MCF 10A (cell line): ENCODE data around the gene SMIM1. TPM values are rescaled to one million over a fixed set of nuclear protein-coding genes. Genes with fewer than 3 reads are reported as not detected.
A peak's percentile ranks its signal among the peaks of the same experiment; 100 is the strongest.
"Not testable (repeated sequence)": the region's sequence is repeated elsewhere in the genome, so short reads cannot be mapped to it uniquely, and the experiment has no call there.

Source experiments
- Bru-seq: library from RNA; stranded (reverse); fragments of 400-500 nt; gene quantifications from one replicate; lab custom pipeline; 2021; lab: Mats Ljungman, UMichigan
- BruChase-seq, 2 experiments: library from RNA; stranded (reverse); fragments of 400-500 nt; gene quantifications; one replicate each; lab custom pipeline; 2021; lab: Mats Ljungman, UMichigan
- BruUV-seq: library from RNA; stranded (reverse); fragments of 400-500 nt; replicated peaks from 2 replicates; lab custom pipeline; 2021; lab: Mats Ljungman, UMichigan
- CTCF ChIA-PET: fragments of 300-600 bp; sonication (Branson Sonifier 250); formaldehyde crosslinking; extraction: SDS; loops from one replicate; lab custom pipeline; 2021; ENCODE audit warnings: antibody characterized with exemption, inconsistent platforms; lab: Yijun Ruan, JAX
- POLR2A ChIA-PET: fragments of 300-600, 350-650 bp; sonication (Branson Sonifier 250); formaldehyde crosslinking; extraction: SDS; loops from one replicate; lab custom pipeline; 2020; ENCODE audit warnings: antibody characterized with exemption, inconsistent platforms; lab: Yijun Ruan, JAX
- DNase-seq: peaks from one replicate; pipeline ENCODE4 v3.0.0-alpha.2; 2018; ENCODE audit not compliant: unreplicated experiment
- H3K27ac Mint-ChIP-seq: one replicate; pipeline ENCODE4 v1.8.0; 2022; ENCODE audit warnings: mild to moderate bottlenecking, low read depth, mixed read lengths; ENCODE audit not compliant: unreplicated experiment
- H3K27me3 Mint-ChIP-seq: one replicate; pipeline ENCODE4 v1.8.0; 2022; ENCODE audit warnings: mixed read lengths; ENCODE audit not compliant: insufficient read depth, unreplicated experiment
- H3K36me3 Mint-ChIP-seq: one replicate; pipeline ENCODE4 v1.8.0; 2022; ENCODE audit warnings: mild to moderate bottlenecking, moderate library complexity, mixed read lengths; ENCODE audit not compliant: insufficient read depth, unreplicated experiment
- H3K4me1 Mint-ChIP-seq: one replicate; pipeline ENCODE4 v1.8.0; 2022; ENCODE audit warnings: mixed read lengths; ENCODE audit not compliant: insufficient read depth, unreplicated experiment
- H3K4me3 Mint-ChIP-seq: one replicate; pipeline ENCODE4 v1.8.0; 2022; ENCODE audit warnings: mild to moderate bottlenecking, moderate library complexity, mixed read lengths; ENCODE audit not compliant: unreplicated experiment
- H3K9me3 Mint-ChIP-seq: one replicate; pipeline ENCODE4 v1.8.0; 2022; ENCODE audit warnings: mixed read lengths; ENCODE audit not compliant: unreplicated experiment
- intact Hi-C: fragments of 100-400 bp; cut with micrococcal nuclease; formaldehyde crosslinking; loops from 2 replicates; pipeline ENCODE4 v1.14.1; 2022
- long read RNA-seq: library from polyadenylated mRNA; stranded (forward); transcript quantifications from one replicate; pipeline ENCODE4 v2.0.0, GENCODE V29; 2022
- total RNA-seq: library from RNA; stranded (reverse); gene quantifications from 2 replicates; pipeline ENCODE4 v1.2.3, GENCODE V29; 2022
- TF ChIP-seq, protein P1 (sequence below): fragments of 200-600 bp; IDR thresholded peaks from one replicate; pipeline ENCODE4 v1.8.0; 2022; ENCODE audit warnings: antibody characterized with exemption, mild to moderate bottlenecking; ENCODE audit not compliant: unreplicated experiment

The SMIM1 gene, protein sequence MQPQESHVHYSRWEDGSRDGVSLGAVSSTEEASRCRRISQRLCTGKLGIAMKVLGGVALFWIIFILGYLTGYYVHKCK
- total RNA-seq, result 1.2 TPM in 1 of 2 replicates, not detected in the other
- percentile 15 among the genes with signal in this experiment for Bru-seq, nascent RNA
- percentile 11 among the genes with signal in this experiment for BruChase-seq, experiment 1, labeled RNA remaining after a 6-hour chase
- percentile 19 among the genes with signal in this experiment for BruChase-seq, experiment 2, labeled RNA remaining after a 2-hour chase
- long read RNA-seq, partial matches to known transcripts, result 1 of 1 reads
- long read RNA-seq, other reads (novel, unspliced or antisense), result 0 of 1 reads

DNA sequence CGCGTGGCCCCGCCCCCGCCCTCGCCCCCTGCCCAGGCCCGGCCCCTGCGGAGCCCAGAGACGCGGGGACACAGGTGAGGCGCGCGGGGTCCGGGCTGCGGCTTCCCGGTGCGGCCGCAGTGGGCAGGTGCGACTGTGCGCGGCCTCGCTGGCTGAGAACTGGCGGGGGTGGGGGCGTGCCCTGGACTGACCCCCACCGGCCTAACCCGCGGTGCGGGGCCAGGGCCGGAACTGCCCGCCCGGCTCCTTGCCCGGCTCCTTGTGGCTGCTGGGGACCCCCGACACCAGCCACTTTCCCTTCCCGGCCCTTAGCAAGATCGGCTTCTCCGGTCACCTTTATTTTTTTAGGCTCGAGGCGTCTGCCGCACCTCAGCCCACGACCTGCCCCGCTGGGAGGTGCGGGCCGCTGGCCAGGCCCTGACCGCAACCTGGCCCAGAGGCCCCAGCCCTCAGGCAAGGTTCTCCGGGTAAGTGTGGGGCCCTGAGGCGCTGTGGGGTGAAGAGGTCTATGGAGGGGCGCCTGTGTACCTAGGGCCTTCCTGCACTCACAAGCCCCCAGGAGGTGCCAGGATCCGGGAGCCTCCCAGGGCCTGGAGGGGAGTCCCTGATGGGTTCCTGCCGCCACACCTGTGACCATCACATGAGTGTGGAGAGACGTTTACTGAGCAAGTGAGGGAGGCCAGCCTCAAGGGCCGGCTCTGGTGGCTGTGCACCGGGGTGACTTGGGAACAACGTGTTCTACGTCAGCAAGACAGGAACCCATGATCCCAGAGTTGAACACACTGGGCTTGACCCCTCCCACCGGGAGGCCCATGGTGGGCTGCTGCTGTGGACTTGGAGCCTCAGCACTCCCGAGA is at the start of gene SMIM1:
Gene SMIM1, plus strand, starts transcription at position 35 of the 857 bp plus-strand sequence. CDS start 2,625 bp downstream, outside the sequence.
- H3K27ac Mint-ChIP-seq, result no peak within 1 kb of the TSS
- CTCF ChIA-PET, result no interaction called here

DNA sequence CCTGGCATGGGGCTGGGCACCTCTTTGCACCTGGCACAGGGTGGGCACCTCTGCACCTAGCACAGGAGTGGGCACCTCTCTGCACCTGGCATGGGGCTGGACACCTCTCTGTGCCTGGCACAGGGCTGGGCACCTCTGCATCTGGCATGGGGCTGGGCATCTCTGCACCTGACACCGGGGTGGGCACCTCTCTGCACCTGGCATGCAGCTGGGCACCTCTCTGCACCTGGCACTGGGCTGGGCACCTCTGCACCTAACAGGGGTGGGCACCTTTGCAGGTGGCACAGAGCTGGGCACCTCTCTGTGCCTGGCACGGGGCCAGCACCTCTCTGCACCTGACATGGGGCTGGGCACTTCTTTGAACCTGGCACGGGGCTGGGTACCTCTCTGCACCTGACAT is 49.7 kb upstream of the SMIM1 start:
- DNase-seq, result no peak
- Mint-ChIP-seq H3K36me3 (peaks cover 6% of the 10 kb centered on the region), H3K4me1 (peaks cover 5% of the 10 kb centered on the region), H3K9me3 (no peaks in the 10 kb centered on the region), H3K27me3 (no peaks in the 10 kb centered on the region), H3K27ac (no peak overlapping the region), H3K4me3 (no peak overlapping the region)
- intact Hi-C loops, result no loop called here
- BruUV-seq, result no TSS peak
- POLR2A ChIA-PET, result no interaction called here
- TF ChIP-seq, protein P1, sequence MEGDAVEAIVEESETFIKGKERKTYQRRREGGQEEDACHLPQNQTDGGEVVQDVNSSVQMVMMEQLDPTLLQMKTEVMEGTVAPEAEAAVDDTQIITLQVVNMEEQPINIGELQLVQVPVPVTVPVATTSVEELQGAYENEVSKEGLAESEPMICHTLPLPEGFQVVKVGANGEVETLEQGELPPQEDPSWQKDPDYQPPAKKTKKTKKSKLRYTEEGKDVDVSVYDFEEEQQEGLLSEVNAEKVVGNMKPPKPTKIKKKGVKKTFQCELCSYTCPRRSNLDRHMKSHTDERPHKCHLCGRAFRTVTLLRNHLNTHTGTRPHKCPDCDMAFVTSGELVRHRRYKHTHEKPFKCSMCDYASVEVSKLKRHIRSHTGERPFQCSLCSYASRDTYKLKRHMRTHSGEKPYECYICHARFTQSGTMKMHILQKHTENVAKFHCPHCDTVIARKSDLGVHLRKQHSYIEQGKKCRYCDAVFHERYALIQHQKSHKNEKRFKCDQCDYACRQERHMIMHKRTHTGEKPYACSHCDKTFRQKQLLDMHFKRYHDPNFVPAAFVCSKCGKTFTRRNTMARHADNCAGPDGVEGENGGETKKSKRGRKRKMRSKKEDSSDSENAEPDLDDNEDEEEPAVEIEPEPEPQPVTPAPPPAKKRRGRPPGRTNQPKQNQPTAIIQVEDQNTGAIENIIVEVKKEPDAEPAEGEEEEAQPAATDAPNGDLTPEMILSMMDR, result no peak
- CTCF ChIA-PET, result interaction anchor here (0.6 to 2.2 kb wide), 3 partner anchors 27 to 232 kb away, joined by 5 to 18 read pairs (median 12); no protein-coding TSS in a partner anchor

More for the DNA sequence above, at the start of gene SMIM1:
- POLR2A ChIA-PET, result interaction anchor here (1.5 kb wide), 1 partner anchor 24 kb away, joined by 8 read pairs; the partner anchor contains the start of gene LRRC47
- no peaks in the 10 kb centered on the region for H3K4me1 Mint-ChIP-seq
- H3K9me3 Mint-ChIP-seq, result no peaks in the 10 kb centered on the region
- intact Hi-C loops, result no loop called here
- TF ChIP-seq, protein P1, result no peak
- H3K27me3 Mint-ChIP-seq, result no peaks in the 10 kb centered on the region
- peak within 1 kb of the TSS; percentile 62 for H3K4me3 Mint-ChIP-seq
- no TSS peak for BruUV-seq
- no peak for DNase-seq
- H3K36me3 Mint-ChIP-seq, result no peaks in the 10 kb centered on the region

DNA sequence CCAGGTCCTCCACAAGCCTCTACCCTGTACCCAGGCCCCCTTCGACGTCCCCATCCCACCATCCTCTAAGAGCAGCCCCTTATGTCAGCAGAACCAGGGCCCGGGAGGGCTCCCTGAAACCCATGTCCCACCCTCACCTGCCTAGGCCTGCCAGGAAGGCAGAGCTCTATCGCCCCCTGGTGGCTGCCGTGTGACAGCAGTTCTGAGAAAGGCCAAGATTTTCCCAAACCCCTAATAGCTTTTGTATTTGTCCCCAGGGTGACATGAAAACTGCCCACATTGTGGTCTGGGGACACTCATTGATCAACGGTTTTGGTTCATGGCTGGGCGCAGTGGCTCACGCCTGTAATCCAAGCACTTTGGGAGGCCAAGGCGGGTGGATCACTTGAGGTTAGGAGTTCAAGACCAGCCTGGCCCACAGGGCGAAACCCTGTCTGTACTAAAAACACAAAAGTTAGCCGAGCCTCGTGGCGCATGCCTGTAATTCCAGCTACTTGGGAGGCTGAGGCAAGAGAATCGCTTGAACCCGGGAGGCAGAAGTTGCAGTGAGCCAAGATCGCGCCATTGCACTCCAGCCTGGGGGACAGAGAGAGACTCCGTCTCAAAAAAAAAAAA is 48.0 kb upstream of the SMIM1 start:
- TF ChIP-seq, protein P1, result peak; percentile 95
- H3K9me3 Mint-ChIP-seq, BruUV-seq, H3K4me1 Mint-ChIP-seq, H3K27ac Mint-ChIP-seq, H3K27me3 Mint-ChIP-seq, H3K4me3 Mint-ChIP-seq, H3K36me3 Mint-ChIP-seq: not testable (repeated sequence)
- CTCF ChIA-PET, result interaction anchor here (0.5 to 2.2 kb wide), 35 partner anchors 8 to 1378 kb away, joined by 3 to 19 read pairs (median 5); partner anchors contain the start of gene CCDC27
- POLR2A ChIA-PET, result interaction anchor here (0.6 to 1.0 kb wide), 6 partner anchors 14 to 264 kb away, joined by 3 to 6 read pairs (median 4); no protein-coding TSS in a partner anchor
- peak; percentile 72 for DNase-seq
- intact Hi-C loops, result loop anchor here (1.0 to 2.0 kb wide), 5 partner anchors 29 to 272 kb away; no protein-coding TSS in a partner anchor
